HepG2 (cell line): ENCODE data around the gene CST4. TPM values are rescaled to one million over a fixed set of nuclear protein-coding genes. Genes with fewer than 3 reads are reported as not detected.

Experiments
- CC2D1A ChIP-seq: sonication (generic); formaldehyde crosslinking; IDR thresholded peaks from 2 replicates; pipeline ENCODE4 v1.8.1; 2023; ENCODE audit warnings: mild to moderate bottlenecking, missing genetic modification reagents
- CERS6 ChIP-seq: sonication (generic); formaldehyde crosslinking; IDR thresholded peaks from 2 replicates; pipeline ENCODE4 v1.5.0; 2020; ENCODE audit warnings: missing genetic modification reagents
- EZH2 ChIP-seq: conservative IDR thresholded peaks from 2 replicates; pipeline ENCODE4 v1.6.1; 2012; ENCODE audit warnings: mild to moderate bottlenecking, low read depth, low read length, moderate library complexity
- GATAD1 ChIP-seq: IDR thresholded peaks from 2 replicates; pipeline ENCODE4 v1.6.1; 2016; ENCODE audit warnings: missing genetic modification reagents, missing compliant biosample characterization
- HNRNPH1 ChIP-seq: fragments of 200-400 bp; formaldehyde crosslinking; optimal IDR thresholded peaks from 2 replicates; pipeline ENCODE3; 2017; ENCODE audit warnings: mild to moderate bottlenecking, low read depth, low read length
- MAZ ChIP-seq, 2 experiments: sonication (generic) in 1 of 2; formaldehyde crosslinking in 1 of 2; IDR thresholded peaks; 2 replicates each; pipeline versions ENCODE4 v1.5.0 to v1.6.1; 2012 to 2020; ENCODE audit warnings: low read depth in 2 of 2, mild to moderate bottlenecking in 2 of 2, borderline replicate concordance in 1 of 2, improper control_type of control experiment in 1 of 2, low read length in 1 of 2, missing genetic modification reagents in 1 of 2, moderate library complexity in 1 of 2
- MYPOP ChIP-seq: sonication (generic); formaldehyde crosslinking; IDR thresholded peaks from 2 replicates; pipeline ENCODE4 v1.8.1; 2023; ENCODE audit warnings: mild to moderate bottlenecking, moderate library complexity, missing genetic modification reagents
- SMAD9 ChIP-seq: sonication (generic); formaldehyde crosslinking; IDR thresholded peaks from 2 replicates; pipeline ENCODE4 v1.5.1; 2020; ENCODE audit warnings: mild to moderate bottlenecking, missing genetic modification reagents
- SMARCE1 ChIP-seq: fragments of 450-650 bp; IDR thresholded peaks from 2 replicates; pipeline ENCODE4 v1.6.1; 2017; ENCODE audit warnings: borderline replicate concordance
- SRF ChIP-seq: IDR thresholded peaks from 2 replicates; pipeline ENCODE4 v1.6.1; 2011; ENCODE audit warnings: mild to moderate bottlenecking, low read depth, low read length, moderate library complexity
- TARDBP ChIP-seq: sonication (generic); formaldehyde crosslinking; IDR thresholded peaks from 2 replicates; pipeline ENCODE4 v1.8.0; 2022; ENCODE audit warnings: mild to moderate bottlenecking, missing genetic modification reagents
- U2AF2 ChIP-seq: fragments of 200-400 bp; formaldehyde crosslinking; IDR thresholded peaks from 2 replicates; pipeline ENCODE4 v1.6.1; 2017; ENCODE audit warnings: low read depth, mild to moderate bottlenecking, low read length
- YY1 ChIP-seq: IDR thresholded peaks from 2 replicates; pipeline ENCODE4 v1.6.1; 2011; ENCODE audit warnings: low read length, low read depth, moderate library complexity, mild to moderate bottlenecking; ENCODE audit not compliant: insufficient read depth, insufficient replicate concordance
- ZBTB10 ChIP-seq: sonication (generic); formaldehyde crosslinking; IDR thresholded peaks from 2 replicates; pipeline ENCODE4 v1.4.0; 2020; ENCODE audit warnings: missing genetic modification reagents, borderline replicate concordance
- ZKSCAN8 ChIP-seq: IDR thresholded peaks from 2 replicates; pipeline ENCODE4 v1.6.1; 2016; ENCODE audit warnings: borderline replicate concordance, missing genetic modification reagents, missing compliant biosample characterization
- ZNF280B ChIP-seq: sonication (generic); formaldehyde crosslinking; IDR thresholded peaks from 2 replicates; pipeline ENCODE4 v1.5.0; 2020; ENCODE audit warnings: missing genetic modification reagents, mild to moderate bottlenecking, borderline replicate concordance
- ZNF468 ChIP-seq: sonication (generic); formaldehyde crosslinking; IDR thresholded peaks from 2 replicates; pipeline ENCODE4 v1.8.0; 2022; ENCODE audit warnings: mild to moderate bottlenecking, moderate library complexity, missing genetic modification reagents
- ZNF570 ChIP-seq: sonication (generic); formaldehyde crosslinking; IDR thresholded peaks from 2 replicates; pipeline ENCODE4 v1.4.0; 2020; ENCODE audit warnings: mild to moderate bottlenecking, missing genetic modification reagents, borderline replicate concordance
- ZNF703 ChIP-seq: sonication (generic); formaldehyde crosslinking; IDR thresholded peaks from 2 replicates; pipeline ENCODE4 v1.5.1; 2020; ENCODE audit warnings: missing genetic modification reagents, mild to moderate bottlenecking, moderate library complexity, borderline replicate concordance
- ZNF770 ChIP-seq: sonication (generic); formaldehyde crosslinking; IDR thresholded peaks from 2 replicates; pipeline ENCODE4 v1.5.0; 2020; ENCODE audit warnings: mild to moderate bottlenecking, missing genetic modification reagents
- polyA plus RNA-seq, 8 experiments: library from polyadenylated mRNA; depleted of rRNA in 3 of 8; stranded (reverse) in 7 of 8; unstranded in 1 of 8; fragments of >200 nt; fragmentation: Illumina TruSeq in 4 of 8; extraction: Trizol in 4 of 8; gene quantifications; 2 replicates each; pipeline versions ENCODE4 v1.2.1 to v1.2.3, GENCODE V29; 2011 to 2016; ENCODE audit warnings: low read depth in 4 of 8, missing spikeins in 1 of 8, mixed read lengths in 1 of 8; ENCODE audit not compliant: insufficient read depth in 1 of 8
- total RNA-seq, 5 experiments: library from RNA; depleted of rRNA; stranded (reverse); fragments of >200 nt; fragmentation: Illumina TruSeq; extraction: Trizol; gene quantifications; 2 replicates each; pipeline ENCODE4 v1.2.3, GENCODE V29; 2016; ENCODE audit warnings: low read depth in 1 of 5

Gene CST4
- total and polyA plus RNA-seq, 2 of the 13 experiments (the other 11 are each of a cell fraction or from before 2014, with no cell fraction given) = not detected

- TF ChIP-seq ZBTB10 (CRISPR knock-in tag) = no peak
- no peak for TF ChIP-seq GATAD1 (CRISPR knock-in tag)
- 0 out of 2 replicates have a peak, but pooled peaks have one; percentile 5 for TF ChIP-seq SMAD9 (CRISPR knock-in tag)
- no peak for TF ChIP-seq ZNF770
- TF ChIP-seq SRF = no peak
- TF ChIP-seq TARDBP (CRISPR knock-in tag) = no peak
- TF ChIP-seq HNRNPH1 = no peak
- TF ChIP-seq ZNF468 (CRISPR knock-in tag) = 0 out of 2 replicates have a peak, but pooled peaks have one; percentile 10
- TF ChIP-seq SMARCE1 = no peak
- no peak for TF ChIP-seq ZNF703
- 0 out of 2 replicates have a peak, but pooled peaks have one; percentile 19 for TF ChIP-seq CC2D1A (CRISPR knock-in tag)
- TF ChIP-seq ZNF280B (CRISPR knock-in tag) = no peak
- TF ChIP-seq MAZ (IDR thresholded peaks at IDR 0.05; ENCODE audit: borderline replicate concordance, low read depth, low read length) = no peak
- TF ChIP-seq MAZ (CRISPR knock-in tag; IDR thresholded peaks at IDR 0.05; ENCODE audit: low read depth) = 0 out of 2 replicates have a peak, but pooled peaks have one; percentile 3
- no peak for TF ChIP-seq ZKSCAN8 (CRISPR knock-in tag)
- TF ChIP-seq MYPOP (CRISPR knock-in tag) = no peak
- TF ChIP-seq YY1 = no peak
- TF ChIP-seq EZH2 = no peak
- TF ChIP-seq CERS6 = no peak
- no peak for TF ChIP-seq U2AF2
- no peak for TF ChIP-seq ZNF570 (CRISPR knock-in tag)
Measured at GRCh38 chr20:23636908-23637281, 51.9 kb downstream of the CST4 start (continued).
